BE2C (cell line): ENCODE measurements around the gene SCN9A.

Experiments used
- DNase-seq: peaks from one replicate; pipeline ENCODE4 v3.0.0-alpha.2; 2020
- H3K27me3 ChIP-seq: fragments of 250-450 bp; sonication (Bioruptor Pico); 2 replicates; pipeline ENCODE4 v1.5.1; 2020; ENCODE audit warnings: mild to moderate bottlenecking
- H3K36me3 ChIP-seq: fragments of 250-450 bp; sonication (Bioruptor Pico); 2 replicates; pipeline ENCODE4 v1.5.1; 2020; ENCODE audit warnings: mild to moderate bottlenecking
- H3K4me1 ChIP-seq: fragments of 250-450 bp; sonication (Bioruptor Pico); 2 replicates; pipeline ENCODE4 v1.5.1; 2020
- H3K4me3 ChIP-seq: 2 replicates; pipeline ENCODE4 v1.5.1; 2011; ENCODE audit warnings: low read depth, low read length
- H3K9me3 ChIP-seq: fragments of 250-450 bp; sonication (Bioruptor Pico); 2 replicates; pipeline ENCODE4 v1.5.1; 2020
- CTCF ChIP-seq: IDR thresholded peaks from 2 replicates; pipeline ENCODE4 v1.5.1; 2012; ENCODE audit warnings: mild to moderate bottlenecking, low read depth, low read length

Gene SCN9A

GRCh38 chr2:166380615-166381014 lies 4.9 kb upstream of the SCN9A start:
- TF ChIP-seq CTCF: no peak

GRCh38 chr2:166376873-166377272 lies 1.1 kb upstream of the SCN9A start:
- no peak for TF ChIP-seq CTCF
- Histone ChIP-seq H3K9me3 (no peaks in the 10 kb centered on the region), H3K4me1 (no peaks in the 10 kb centered on the region), H3K4me3 (peak overlapping the region; percentile 80), H3K27me3 (no peaks in the 10 kb centered on the region), H3K36me3 (no peaks in the 10 kb centered on the region)
- DNase-seq: no peak

More at GRCh38 chr2:166380615-166381014, 4.9 kb upstream of the SCN9A start:
- Histone ChIP-seq H3K4me3 (no peak overlapping the region), H3K4me1 (no peaks in the 10 kb centered on the region), H3K9me3 (no peaks in the 10 kb centered on the region), H3K27me3 (no peaks in the 10 kb centered on the region), H3K36me3 (no peaks in the 10 kb centered on the region)
- no peak for DNase-seq

GRCh38 chr2:166376488-166376828 lies 714 bp upstream of the SCN9A start:
- Histone ChIP-seq H3K36me3 (no peaks in the 10 kb centered on the region), H3K9me3 (no peaks in the 10 kb centered on the region), H3K4me1 (no peaks in the 10 kb centered on the region), H3K4me3 (peak overlapping the region; percentile 80), H3K27me3 (no peaks in the 10 kb centered on the region)
- no peak for DNase-seq
- no peak for TF ChIP-seq CTCF

GRCh38 chr2:166375195-166375735 lies 479 bp downstream of the SCN9A start:
- H3K27me3 ChIP-seq: no peaks in the 10 kb centered on the region
- H3K36me3 ChIP-seq: no peaks in the 10 kb centered on the region
- H3K4me1 ChIP-seq: no peaks in the 10 kb centered on the region
- no peak for DNase-seq
- TF ChIP-seq CTCF: no peak
- no peaks in the 10 kb centered on the region for H3K9me3 ChIP-seq
- H3K4me3 ChIP-seq: peak overlapping the region; percentile 80

- Histone ChIP-seq H3K9me3 (no peaks in the 10 kb centered on the region), H3K4me3 (no peak overlapping the region), H3K4me1 (no peaks in the 10 kb centered on the region), H3K36me3 (no peaks in the 10 kb centered on the region), H3K27me3 (no peaks in the 10 kb centered on the region)
- DNase-seq: peak; percentile 78
- no peak for TF ChIP-seq CTCF
Measured at GRCh38 chr2:166373951-166374350, 1.8 kb downstream of the SCN9A start.

- no peak overlapping the region for H3K4me3 ChIP-seq
- no peaks in the 10 kb centered on the region for H3K4me1 ChIP-seq
- H3K36me3 ChIP-seq: no peaks in the 10 kb centered on the region
- TF ChIP-seq CTCF: no peak
- H3K9me3 ChIP-seq: no peaks in the 10 kb centered on the region
- H3K27me3 ChIP-seq: no peaks in the 10 kb centered on the region
- DNase-seq: no peak
Measured at GRCh38 chr2:166373539-166373938, 2.2 kb downstream of the SCN9A start.
